ENCODE results near the gene SYNM.

SYNM gene

DNA sequence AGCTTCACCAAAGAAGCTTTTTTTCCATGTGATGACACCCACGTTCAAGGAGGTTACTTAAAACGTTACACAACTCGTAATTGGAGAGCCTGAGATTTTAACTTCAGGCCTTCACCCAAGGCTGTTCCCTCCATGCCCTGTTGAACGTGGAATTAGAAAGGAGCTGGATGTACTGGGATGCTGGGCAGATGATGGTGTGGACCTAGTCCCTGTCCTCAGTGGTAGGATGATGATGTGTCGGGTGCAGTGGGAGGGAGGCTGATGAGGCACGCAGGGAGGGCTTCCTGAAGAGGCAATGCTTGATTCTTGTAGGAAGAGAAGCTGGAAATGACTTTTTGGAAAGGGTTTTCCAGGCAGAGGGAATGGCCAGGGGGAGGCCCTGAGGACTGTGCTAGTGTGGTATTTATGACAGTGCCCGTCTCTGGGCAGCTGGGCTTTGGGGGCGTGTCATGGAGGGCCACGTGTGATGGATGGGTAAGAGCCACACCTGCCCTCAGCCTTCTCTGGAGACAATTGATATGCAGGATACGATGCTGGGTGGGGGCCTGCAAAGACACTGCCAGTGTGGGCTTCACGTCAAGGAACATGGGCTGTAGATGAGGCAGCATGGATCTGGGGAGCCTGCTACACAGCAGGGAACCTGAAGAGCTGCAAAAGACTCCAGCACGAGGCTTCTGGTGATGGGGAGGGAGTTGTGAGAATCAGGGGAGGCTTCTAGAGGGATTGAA, 15.3 kb downstream of the SYNM start:
- H3K9me3 ChIP-seq (ENCODE audit: insufficient read depth, low read depth, low read length) = no peaks in the 10 kb centered on the region
- H3K36me3 ChIP-seq (ENCODE audit: insufficient read depth, low read length) = no peaks in the 10 kb centered on the region
- no peaks in the 10 kb centered on the region for H3K27me3 ChIP-seq (ENCODE audit: insufficient read depth, low read length)
- no peak overlapping the region for H3K27ac ChIP-seq (ENCODE audit: low read depth, low read length)
- WGBS = 85% methylated on average over 12 of the region's 12 CpGs
- H3K4me3 ChIP-seq (ENCODE audit: low read length) = no peak overlapping the region
- H3K9ac ChIP-seq (ENCODE audit: low read depth, low read length) = no peak overlapping the region
- peaks cover 17% of the 10 kb centered on the region for H3K4me1 ChIP-seq (ENCODE audit: insufficient read depth, low read length)

DNA sequence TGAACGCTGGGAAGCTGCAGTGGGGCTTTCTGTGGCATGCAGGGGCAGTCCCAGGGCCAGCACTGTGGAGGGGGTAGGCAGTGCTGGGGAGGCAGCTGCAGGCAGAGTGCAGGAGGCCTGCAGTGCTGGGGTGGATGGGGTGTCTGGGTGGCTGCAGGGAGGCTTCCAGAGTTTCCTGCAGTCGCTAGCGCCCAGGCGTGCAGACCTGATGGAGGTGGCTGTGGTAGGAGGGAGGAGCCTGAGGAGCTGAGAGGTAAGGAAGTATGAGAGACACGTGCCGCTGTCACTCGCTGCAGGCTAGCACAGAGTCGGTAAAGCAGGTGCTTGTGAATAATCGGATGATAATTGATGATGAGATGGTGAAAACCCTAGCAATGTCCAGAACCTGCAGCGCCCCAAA, 16.3 kb downstream of the SYNM start:
- H3K36me3 ChIP-seq (ENCODE audit: insufficient read depth, low read length) = no peaks in the 10 kb centered on the region
- no peaks in the 10 kb centered on the region for H3K9me3 ChIP-seq (ENCODE audit: insufficient read depth, low read depth, low read length)
- H3K27ac ChIP-seq (ENCODE audit: low read depth, low read length) = no peak overlapping the region
- 83% methylated on average over 10 of the region's 10 CpGs for WGBS
- no peaks in the 10 kb centered on the region for H3K27me3 ChIP-seq (ENCODE audit: insufficient read depth, low read length)
- no peak overlapping the region for H3K4me3 ChIP-seq (ENCODE audit: low read length)
- no peak overlapping the region for H3K9ac ChIP-seq (ENCODE audit: low read depth, low read length)
- H3K4me1 ChIP-seq (ENCODE audit: insufficient read depth, low read length) = peaks cover 17% of the 10 kb centered on the region

DNA sequence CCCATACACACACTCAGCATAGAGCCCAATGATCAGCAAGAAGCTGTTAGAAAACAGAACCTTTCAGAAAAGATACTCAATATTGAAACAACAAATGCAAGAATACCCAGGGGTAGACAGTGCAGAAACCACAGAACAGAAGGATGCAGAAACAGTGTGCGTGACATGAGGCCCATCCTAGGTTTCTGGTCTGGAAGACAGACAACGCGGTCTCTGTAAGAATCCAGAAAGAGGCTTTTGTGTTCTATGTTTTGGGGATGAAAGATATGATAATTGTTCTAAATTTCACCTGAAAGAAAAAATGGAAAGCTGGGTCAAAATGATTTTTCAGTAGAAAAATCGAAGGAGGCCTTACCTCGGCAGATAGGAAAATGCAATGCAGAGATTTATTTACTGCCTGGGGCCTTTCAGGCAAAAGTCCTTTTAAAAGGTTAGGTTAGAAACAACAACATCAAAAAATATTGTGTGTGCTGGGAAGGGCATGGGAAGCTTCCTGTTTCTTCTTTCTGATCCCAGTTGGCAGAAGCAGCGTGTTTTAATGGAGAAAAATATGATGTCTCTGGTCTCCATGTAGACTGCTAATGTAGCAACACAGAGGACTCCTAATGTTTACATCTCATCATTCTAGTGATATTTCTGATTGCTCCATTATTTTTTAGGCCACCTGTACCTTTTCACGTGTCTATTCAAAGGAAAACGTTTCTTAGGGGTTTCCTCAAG, 17.0 kb downstream of the SYNM start:
- Histone ChIP-seq H3K27ac (ENCODE audit: low read depth, low read length) (no peak overlapping the region), H3K4me3 (ENCODE audit: low read length) (no peak overlapping the region), H3K4me1 (ENCODE audit: insufficient read depth, low read length) (peaks cover 17% of the 10 kb centered on the region), H3K9ac (ENCODE audit: low read depth, low read length) (no peak overlapping the region), H3K9me3 (ENCODE audit: insufficient read depth, low read depth, low read length) (no peaks in the 10 kb centered on the region), H3K27me3 (ENCODE audit: insufficient read depth, low read length) (no peaks in the 10 kb centered on the region), H3K36me3 (ENCODE audit: insufficient read depth, low read length) (no peaks in the 10 kb centered on the region)
- 95% methylated on average over 8 of the region's 8 CpGs for WGBS

DNA sequence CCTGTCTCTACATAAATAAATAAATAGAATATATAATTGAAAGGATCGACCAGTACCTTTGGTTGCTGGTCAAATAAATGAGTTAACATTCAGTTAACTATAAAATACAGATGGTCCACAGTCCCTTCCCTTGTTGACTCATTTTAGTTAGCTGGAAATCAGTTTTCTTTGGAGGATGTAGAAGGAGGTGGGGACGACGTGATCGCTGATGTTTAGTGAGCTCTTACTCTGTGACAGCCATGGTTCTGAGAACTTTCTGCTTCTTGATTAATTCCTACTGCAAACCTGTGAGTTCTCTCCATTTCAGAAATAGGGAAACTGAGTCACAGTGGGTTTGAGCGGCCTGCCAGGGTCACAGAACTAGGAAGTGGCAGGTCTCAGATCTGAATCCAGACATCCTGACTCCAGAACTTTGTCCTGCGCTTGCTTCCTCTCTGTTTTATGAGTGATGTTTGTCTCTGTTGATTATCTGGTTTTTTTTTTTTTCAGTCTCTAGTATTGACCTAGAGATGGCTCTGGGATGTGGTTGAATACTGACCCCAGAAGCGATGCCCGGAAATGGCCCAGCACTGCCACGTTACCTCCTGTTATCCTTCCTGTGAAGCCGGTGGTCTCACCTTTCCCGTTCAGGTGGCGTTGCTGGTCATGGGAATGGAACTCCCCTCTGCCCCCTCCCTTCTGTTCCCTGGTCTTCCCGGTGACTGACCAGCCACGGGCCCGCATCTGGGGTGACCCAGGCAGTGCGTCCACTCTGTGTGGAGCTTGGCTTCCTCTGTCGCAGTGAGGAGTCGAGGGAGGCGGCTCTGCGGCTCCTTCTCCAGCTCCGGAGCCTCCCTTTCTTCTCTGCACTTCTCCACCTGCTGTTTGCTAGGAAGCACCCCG, 18.2 kb downstream of the SYNM start:
- H3K4me1 ChIP-seq (ENCODE audit: insufficient read depth, low read length) = peaks cover 17% of the 10 kb centered on the region

DNA sequence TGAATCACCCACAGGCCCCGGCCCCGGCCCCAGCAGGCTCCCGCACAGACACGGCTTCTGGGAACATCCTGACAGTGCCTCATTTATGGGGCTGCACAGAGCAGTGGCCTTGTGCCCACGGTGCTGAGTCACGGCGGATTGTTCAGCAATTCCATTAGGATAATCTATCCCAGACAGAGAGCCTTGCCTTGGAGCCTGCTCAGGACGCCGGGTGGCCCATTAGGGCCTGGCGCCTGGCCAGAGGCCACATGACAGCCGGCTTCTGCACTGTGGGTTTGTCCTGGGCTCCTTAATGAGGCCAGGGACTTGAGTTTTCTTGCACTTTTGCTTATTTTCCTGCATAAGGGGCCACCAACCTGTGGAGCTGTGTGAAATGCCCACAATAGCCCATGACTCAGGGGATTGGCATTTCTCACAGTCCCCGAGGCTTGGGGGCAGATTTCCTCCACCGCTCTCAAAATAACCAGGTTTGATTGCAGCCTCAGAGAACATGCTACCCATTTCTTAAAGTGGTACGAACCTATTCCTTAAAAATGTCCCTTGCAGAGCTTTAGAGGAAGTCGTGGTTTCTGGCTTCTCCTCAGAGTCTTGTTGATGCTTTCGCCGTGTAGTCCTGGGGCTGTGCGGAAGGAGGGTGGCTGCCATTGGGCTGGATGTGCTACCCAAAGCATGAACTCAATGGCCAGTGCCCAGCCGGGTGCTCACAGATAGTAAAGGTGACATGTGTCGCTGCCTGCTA, 19.0 kb downstream of the SYNM start:
- Histone ChIP-seq H3K4me1 (ENCODE audit: insufficient read depth, low read length) (peaks cover 17% of the 10 kb centered on the region), H3K9ac (ENCODE audit: low read depth, low read length) (peak overlapping the region; percentile 10; the same call in 1 of the 2 replicates), H3K9me3 (ENCODE audit: insufficient read depth, low read depth, low read length) (no peaks in the 10 kb centered on the region), H3K36me3 (ENCODE audit: insufficient read depth, low read length) (no peaks in the 10 kb centered on the region), H3K27me3 (ENCODE audit: insufficient read depth, low read length) (no peaks in the 10 kb centered on the region), H3K4me3 (ENCODE audit: low read length) (no peak overlapping the region), H3K27ac (ENCODE audit: low read depth, low read length) (peak overlapping the region; percentile 37)
- 45% methylated on average over 20 of the region's 20 CpGs for WGBS

More for the DNA sequence above, 18.2 kb downstream of the SYNM start:
- no peaks in the 10 kb centered on the region for H3K36me3 ChIP-seq (ENCODE audit: insufficient read depth, low read length)
- H3K27ac ChIP-seq (ENCODE audit: low read depth, low read length) = peak overlapping the region; percentile 37
- H3K4me3 ChIP-seq (ENCODE audit: low read length) = no peak overlapping the region
- H3K9me3 ChIP-seq (ENCODE audit: insufficient read depth, low read depth, low read length) = no peaks in the 10 kb centered on the region
- WGBS = 73% methylated on average over 21 of the region's 22 CpGs
- H3K27me3 ChIP-seq (ENCODE audit: insufficient read depth, low read length) = no peaks in the 10 kb centered on the region
- peak overlapping the region; percentile 10; the same call in 1 of the 2 replicates for H3K9ac ChIP-seq (ENCODE audit: low read depth, low read length)

DNA sequence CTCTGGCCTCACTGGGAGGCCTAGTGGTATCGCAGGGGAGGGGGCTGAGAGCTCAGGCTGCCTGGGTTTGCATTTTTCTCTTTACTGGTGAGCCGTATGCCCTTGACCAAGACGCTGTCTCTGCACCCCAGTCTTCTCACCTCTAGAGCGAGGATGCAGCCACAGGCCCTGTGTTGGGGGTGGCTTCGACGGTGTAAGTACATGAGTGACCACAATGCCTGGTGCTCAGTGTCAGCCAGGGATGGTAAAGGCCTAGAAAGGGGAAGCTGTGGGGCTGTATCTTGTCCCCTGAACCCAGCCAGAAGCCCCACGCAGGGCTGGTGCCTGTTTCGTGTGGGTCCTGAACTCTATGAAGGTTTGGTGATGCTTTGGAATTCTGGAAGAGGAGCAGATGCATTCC, 19.8 kb downstream of the SYNM start:
- no peak overlapping the region for H3K4me3 ChIP-seq (ENCODE audit: low read length)
- no peaks in the 10 kb centered on the region for H3K9me3 ChIP-seq (ENCODE audit: insufficient read depth, low read depth, low read length)
- WGBS = 92% methylated on average over 8 of the region's 8 CpGs
- H3K36me3 ChIP-seq (ENCODE audit: insufficient read depth, low read length) = no peaks in the 10 kb centered on the region
- no peak overlapping the region for H3K9ac ChIP-seq (ENCODE audit: low read depth, low read length)
- no peak overlapping the region for H3K27ac ChIP-seq (ENCODE audit: low read depth, low read length)
- H3K4me1 ChIP-seq (ENCODE audit: insufficient read depth, low read length) = peaks cover 17% of the 10 kb centered on the region
- no peaks in the 10 kb centered on the region for H3K27me3 ChIP-seq (ENCODE audit: insufficient read depth, low read length)

DNA sequence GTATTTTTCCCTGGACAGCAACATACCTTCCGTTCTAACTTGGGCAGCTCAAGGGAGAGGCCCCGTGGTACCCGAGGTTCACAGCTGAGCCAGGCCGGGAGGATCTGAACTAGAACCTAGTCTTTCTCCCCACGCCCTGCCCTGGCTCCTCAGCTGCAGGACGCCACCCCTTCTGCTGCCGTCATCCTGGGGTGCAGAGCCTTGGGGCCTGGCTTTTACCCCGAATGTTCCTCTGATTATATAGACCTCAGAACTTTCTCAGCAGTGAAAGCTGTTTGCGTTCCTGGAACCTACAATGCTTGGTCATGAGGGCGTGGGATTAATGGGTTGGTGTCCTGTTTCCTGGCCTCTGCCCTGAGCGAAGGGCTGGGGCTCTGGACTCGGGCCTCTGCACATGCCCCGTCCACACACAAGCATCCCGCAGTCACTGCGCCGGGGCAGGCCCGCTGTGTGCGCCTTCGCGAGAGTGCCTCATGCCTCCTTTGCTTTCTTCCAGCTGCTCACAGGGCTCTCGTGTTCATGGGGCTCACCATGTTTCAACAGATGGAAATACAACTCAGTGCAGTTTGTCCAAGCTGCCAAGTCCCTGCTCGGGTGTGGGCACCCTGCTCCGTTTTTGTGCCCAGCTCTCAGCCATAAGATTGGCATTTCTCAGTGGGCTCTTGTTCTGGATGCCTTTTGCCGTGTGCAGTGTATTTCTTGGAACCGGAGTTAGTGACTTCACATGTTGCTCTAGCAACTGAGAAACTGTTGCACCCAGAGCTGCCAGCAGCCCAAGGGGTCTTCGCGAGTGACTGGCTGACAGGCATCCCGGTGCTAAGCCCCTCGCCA, 20.4 kb downstream of the SYNM start:
- no peaks in the 10 kb centered on the region for H3K27me3 ChIP-seq (ENCODE audit: insufficient read depth, low read length)
- peaks cover 17% of the 10 kb centered on the region for H3K4me1 ChIP-seq (ENCODE audit: insufficient read depth, low read length)
- no peak overlapping the region for H3K27ac ChIP-seq (ENCODE audit: low read depth, low read length)
- no peaks in the 10 kb centered on the region for H3K36me3 ChIP-seq (ENCODE audit: insufficient read depth, low read length)
- no peak overlapping the region for H3K4me3 ChIP-seq (ENCODE audit: low read length)
- H3K9me3 ChIP-seq (ENCODE audit: insufficient read depth, low read depth, low read length) = no peaks in the 10 kb centered on the region
- 92% methylated on average over 29 of the region's 29 CpGs for WGBS
- no peak overlapping the region for H3K9ac ChIP-seq (ENCODE audit: low read depth, low read length)

DNA sequence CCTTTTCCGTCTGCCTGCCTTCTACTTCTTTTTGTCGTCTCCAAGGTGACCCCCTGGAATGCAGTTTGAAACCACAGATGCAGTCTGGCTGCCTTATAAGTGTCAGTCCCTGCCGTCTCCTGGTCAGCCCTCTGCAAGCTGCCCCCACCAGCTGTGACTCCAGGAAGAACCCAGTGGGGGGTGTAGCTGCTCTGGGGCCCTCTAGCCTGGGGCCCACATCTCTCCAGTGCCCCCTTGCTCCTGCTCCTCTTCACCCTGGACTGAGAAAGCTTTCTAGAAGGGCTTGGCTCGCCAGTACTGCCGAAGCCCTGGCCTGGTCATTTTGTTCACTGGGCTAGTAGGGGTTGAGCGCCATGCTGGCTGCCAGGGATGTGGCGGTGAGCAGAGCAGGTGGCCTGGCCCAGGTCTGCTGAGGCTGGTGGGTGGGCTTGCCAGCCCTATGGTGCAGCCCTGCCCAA, 21.3 kb downstream of the SYNM start:
- Histone ChIP-seq H3K27ac (ENCODE audit: low read depth, low read length) (no peak overlapping the region), H3K36me3 (ENCODE audit: insufficient read depth, low read length) (no peaks in the 10 kb centered on the region), H3K9ac (ENCODE audit: low read depth, low read length) (no peak overlapping the region), H3K4me1 (ENCODE audit: insufficient read depth, low read length) (peaks cover 17% of the 10 kb centered on the region), H3K9me3 (ENCODE audit: insufficient read depth, low read depth, low read length) (no peaks in the 10 kb centered on the region), H3K4me3 (ENCODE audit: low read length) (no peak overlapping the region), H3K27me3 (ENCODE audit: insufficient read depth, low read length) (no peaks in the 10 kb centered on the region)
- 82% methylated on average over 7 of the region's 7 CpGs for WGBS

DNA sequence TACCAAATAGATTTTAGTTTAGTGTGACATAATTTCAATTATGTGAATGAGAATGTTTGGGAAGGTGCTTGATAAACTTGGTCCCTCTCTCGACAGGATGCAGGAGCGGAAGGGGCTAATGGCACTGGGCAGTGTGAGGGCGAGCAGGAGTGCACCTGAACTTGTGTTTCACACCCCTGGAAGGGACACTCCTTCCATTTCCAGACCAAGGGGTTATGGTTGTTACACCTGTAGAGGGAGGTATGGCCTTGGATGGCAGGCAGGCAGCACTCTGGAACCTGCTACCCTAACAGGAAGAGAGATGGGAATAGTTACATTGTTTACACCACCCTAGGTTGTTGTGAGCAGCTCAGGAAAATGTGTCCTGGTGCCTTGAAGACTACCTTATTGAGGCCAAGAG, 22.1 kb downstream of the SYNM start:
- Histone ChIP-seq H3K27ac (ENCODE audit: low read depth, low read length) (no peak overlapping the region), H3K36me3 (ENCODE audit: insufficient read depth, low read length) (no peaks in the 10 kb centered on the region), H3K27me3 (ENCODE audit: insufficient read depth, low read length) (no peaks in the 10 kb centered on the region), H3K9ac (ENCODE audit: low read depth, low read length) (no peak overlapping the region), H3K4me1 (ENCODE audit: insufficient read depth, low read length) (peaks cover 17% of the 10 kb centered on the region), H3K4me3 (ENCODE audit: low read length) (no peak overlapping the region), H3K9me3 (ENCODE audit: insufficient read depth, low read depth, low read length) (no peaks in the 10 kb centered on the region)
- 96% methylated on average over 3 of the region's 3 CpGs for WGBS

DNA sequence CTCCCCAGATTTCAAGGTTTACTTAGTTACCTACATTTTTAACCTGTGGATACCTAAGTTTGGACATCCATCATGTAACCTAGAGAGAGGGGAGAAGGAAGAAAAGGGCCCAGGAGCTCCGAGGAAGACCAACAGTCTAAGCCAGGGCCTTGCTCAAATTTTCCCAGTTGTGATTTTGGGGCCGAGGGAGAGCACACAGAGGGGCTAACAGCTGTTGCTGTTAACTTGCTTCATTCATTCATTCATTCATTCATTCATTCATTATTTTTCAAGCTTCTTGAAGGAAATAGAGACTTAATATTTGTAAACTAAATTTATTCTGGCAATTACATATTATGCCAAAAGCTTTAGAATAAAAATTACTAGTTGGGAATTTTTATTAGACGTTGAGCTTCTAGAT, 22.9 kb downstream of the SYNM start:
- H3K9ac ChIP-seq (ENCODE audit: low read depth, low read length) = no peak overlapping the region
- WGBS = 96% methylated on average over 3 of the region's 3 CpGs
- no peaks in the 10 kb centered on the region for H3K9me3 ChIP-seq (ENCODE audit: insufficient read depth, low read depth, low read length)
- no peaks in the 10 kb centered on the region for H3K36me3 ChIP-seq (ENCODE audit: insufficient read depth, low read length)
- H3K4me3 ChIP-seq (ENCODE audit: low read length) = no peak overlapping the region
- peaks cover 17% of the 10 kb centered on the region for H3K4me1 ChIP-seq (ENCODE audit: insufficient read depth, low read length)
- no peak overlapping the region for H3K27ac ChIP-seq (ENCODE audit: low read depth, low read length)
- no peaks in the 10 kb centered on the region for H3K27me3 ChIP-seq (ENCODE audit: insufficient read depth, low read length)
